ENCODE data around the gene ACSL5. TPM values are rescaled to one million over a fixed set of nuclear protein-coding genes. Genes with fewer than 3 reads are reported as not detected.

The ACSL5 gene
- total RNA-seq, 2 donors from 2014 or later = 14.5 to 19.7 TPM

DNA sequence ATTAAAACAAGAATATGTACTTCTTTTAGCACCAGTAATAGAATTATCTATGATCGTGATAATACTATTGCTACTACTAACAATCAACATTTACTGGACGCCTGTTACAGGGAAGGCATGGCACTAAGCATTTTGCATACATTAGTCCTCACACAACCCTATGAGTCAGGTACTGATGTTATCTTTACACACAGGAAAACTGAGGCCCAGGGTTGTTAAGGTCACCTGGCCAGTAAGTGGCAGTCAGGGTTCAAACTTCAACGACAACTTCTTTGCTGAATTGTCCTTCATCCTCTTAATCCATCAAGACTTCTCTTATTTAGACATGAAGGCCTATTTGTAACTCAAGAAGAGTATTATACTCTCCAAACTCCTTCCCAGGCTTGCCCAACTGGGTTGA lies 41.9 kb upstream of the ACSL5 start:
- H3K9me3 ChIP-seq = no peaks in the 10 kb centered on the region
- no peak overlapping the region for H3K27ac ChIP-seq
- intact Hi-C loops (cut with DNase I) = no loop called here
- H3K4me3 ChIP-seq = no peak overlapping the region
- H3K4me1 ChIP-seq (replicated peaks) = peaks cover 10% of the 10 kb centered on the region
- WGBS = 92% methylated on average over 3 of the region's 3 CpGs
- no peak for DNase-seq (ENCODE audit: low spot score)
- TF ChIP-seq POLR2AphosphoS5 (IDR thresholded peaks at IDR 0.05) (no peak), POLR2A (IDR thresholded peaks at IDR 0.05) (no peak)
- TF ChIP-seq, protein P1, sequence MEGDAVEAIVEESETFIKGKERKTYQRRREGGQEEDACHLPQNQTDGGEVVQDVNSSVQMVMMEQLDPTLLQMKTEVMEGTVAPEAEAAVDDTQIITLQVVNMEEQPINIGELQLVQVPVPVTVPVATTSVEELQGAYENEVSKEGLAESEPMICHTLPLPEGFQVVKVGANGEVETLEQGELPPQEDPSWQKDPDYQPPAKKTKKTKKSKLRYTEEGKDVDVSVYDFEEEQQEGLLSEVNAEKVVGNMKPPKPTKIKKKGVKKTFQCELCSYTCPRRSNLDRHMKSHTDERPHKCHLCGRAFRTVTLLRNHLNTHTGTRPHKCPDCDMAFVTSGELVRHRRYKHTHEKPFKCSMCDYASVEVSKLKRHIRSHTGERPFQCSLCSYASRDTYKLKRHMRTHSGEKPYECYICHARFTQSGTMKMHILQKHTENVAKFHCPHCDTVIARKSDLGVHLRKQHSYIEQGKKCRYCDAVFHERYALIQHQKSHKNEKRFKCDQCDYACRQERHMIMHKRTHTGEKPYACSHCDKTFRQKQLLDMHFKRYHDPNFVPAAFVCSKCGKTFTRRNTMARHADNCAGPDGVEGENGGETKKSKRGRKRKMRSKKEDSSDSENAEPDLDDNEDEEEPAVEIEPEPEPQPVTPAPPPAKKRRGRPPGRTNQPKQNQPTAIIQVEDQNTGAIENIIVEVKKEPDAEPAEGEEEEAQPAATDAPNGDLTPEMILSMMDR (IDR thresholded peaks at IDR 0.05) = no peak
- no peaks in the 10 kb centered on the region for H3K27me3 ChIP-seq (replicated peaks; ENCODE audit: insufficient read depth)
- no peaks in the 10 kb centered on the region for H3K36me3 ChIP-seq

DNA sequence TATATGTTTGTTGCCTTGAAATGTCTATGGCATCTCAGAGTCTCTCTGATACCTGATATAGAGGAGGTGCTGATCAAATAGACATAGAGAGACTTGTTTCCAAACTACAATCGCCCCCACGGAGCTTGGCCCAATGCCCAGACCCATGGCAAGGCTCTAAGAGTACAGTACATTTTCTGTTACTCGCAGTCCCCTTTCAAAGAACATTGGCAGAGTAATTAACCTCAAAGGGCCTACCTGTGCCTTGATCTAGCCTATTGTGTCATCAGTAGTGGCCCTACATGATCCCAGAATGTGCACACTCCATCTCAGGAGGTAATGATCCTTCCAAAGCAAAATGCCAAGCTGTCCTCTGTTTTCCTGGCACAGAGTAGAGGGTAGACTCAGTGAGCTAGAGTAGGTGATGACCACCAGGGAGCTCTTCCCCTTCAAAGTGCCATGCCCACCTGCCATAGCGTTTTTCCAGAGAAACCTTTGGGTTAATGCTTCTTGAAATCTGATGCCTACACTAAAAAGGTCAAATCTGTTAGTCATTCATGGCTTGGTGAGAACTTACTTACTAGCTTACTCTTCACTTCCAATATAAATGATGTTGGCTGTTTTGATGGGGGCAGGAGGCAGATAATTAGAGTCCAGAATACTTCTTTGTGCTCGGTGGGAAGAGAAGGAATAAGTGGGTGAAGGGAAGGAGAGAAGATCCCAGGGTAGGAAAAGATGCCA lies 41.2 kb upstream of the ACSL5 start:
- peak; percentile 22 for DNase-seq (ENCODE audit: low spot score)
- Histone ChIP-seq H3K4me3 (no peak overlapping the region), H3K4me1 (replicated peaks) (peaks cover 10% of the 10 kb centered on the region), H3K36me3 (no peaks in the 10 kb centered on the region), H3K27ac (no peak overlapping the region), H3K9me3 (no peaks in the 10 kb centered on the region), H3K27me3 (replicated peaks; ENCODE audit: insufficient read depth) (no peaks in the 10 kb centered on the region)
- WGBS = 48% methylated on average over 5 of the region's 5 CpGs
- peak; percentile 14 for TF ChIP-seq POLR2AphosphoS5 (IDR thresholded peaks at IDR 0.05)
- no peak for TF ChIP-seq POLR2A (IDR thresholded peaks at IDR 0.05)
- TF ChIP-seq, protein P1 (IDR thresholded peaks at IDR 0.05) = no peak
- intact Hi-C loops (cut with DNase I) = no loop called here

DNA sequence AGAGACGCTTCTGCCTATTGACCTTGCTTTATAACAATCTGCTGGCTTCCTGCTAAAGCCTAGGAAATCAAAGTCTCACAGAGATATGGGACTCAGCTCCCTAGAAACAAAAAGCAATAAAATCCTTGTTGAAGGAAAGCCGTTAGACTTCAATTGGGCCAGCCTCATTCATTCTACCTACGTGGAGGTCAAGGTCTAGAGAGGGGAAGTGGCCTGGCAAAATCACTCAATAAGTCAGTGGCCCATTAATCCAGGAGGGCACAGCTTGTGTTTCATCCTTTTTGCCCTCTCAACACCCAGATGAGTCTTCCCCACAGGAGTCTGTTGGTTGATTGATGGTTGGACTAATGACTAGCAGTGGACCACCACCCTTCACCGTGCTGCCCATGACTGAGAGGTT lies 40.5 kb upstream of the ACSL5 start:
- 70% methylated on average over 4 of the region's 4 CpGs for WGBS
- no peak for DNase-seq (ENCODE audit: low spot score)

DNA sequence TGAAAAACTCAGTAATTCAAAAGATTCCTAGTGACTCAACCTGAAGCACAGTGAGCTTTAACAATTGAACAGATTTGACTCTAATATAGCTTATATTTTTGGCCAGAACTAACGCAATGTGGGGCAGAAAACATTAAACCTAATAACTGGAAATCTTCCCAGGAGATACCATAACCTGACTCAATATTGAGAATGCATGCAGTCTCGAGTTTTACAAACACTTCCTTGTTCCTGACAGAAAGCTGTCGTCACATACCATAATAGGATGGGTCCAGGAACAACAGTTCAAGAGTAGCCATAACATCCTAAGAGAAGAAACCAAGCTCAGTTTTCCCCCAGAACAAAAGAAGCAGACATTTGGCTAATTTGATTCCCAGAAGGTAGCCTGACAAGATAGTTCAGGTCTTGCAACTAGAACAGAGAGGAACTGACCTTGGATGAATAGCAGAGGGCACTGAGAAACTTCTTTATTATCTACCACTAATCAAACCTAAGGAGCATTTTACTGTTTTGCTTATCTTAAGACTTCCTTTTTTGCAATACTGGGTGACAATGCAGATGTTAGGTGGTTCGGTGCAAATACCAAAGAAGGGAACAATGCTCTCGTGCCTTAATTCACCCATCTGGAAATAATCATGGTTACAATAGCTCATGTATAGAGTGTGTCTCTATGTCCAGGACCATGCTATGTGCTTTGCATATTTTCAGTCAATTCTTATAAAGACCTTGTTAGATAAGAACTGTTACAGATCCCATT lies 38.6 kb upstream of the ACSL5 start:
- Histone ChIP-seq H3K36me3 (no peaks in the 10 kb centered on the region), H3K9me3 (no peaks in the 10 kb centered on the region), H3K27me3 (replicated peaks; ENCODE audit: insufficient read depth) (no peaks in the 10 kb centered on the region), H3K4me3 (no peak overlapping the region), H3K27ac (no peak overlapping the region), H3K4me1 (replicated peaks) (peaks cover 10% of the 10 kb centered on the region)
- WGBS = 53% methylated on average over 5 of the region's 5 CpGs
- DNase-seq (ENCODE audit: low spot score) = no peak
- intact Hi-C loops (cut with DNase I) = no loop called here
- TF ChIP-seq, protein P1 (IDR thresholded peaks at IDR 0.05) = no peak
- TF ChIP-seq POLR2A (IDR thresholded peaks at IDR 0.05) = no peak
- TF ChIP-seq POLR2AphosphoS5 (IDR thresholded peaks at IDR 0.05) = no peak

More for the DNA sequence above, 40.5 kb upstream of the ACSL5 start:
- TF ChIP-seq POLR2AphosphoS5 (IDR thresholded peaks at IDR 0.05) = no peak
- no peak for TF ChIP-seq POLR2A (IDR thresholded peaks at IDR 0.05)
- TF ChIP-seq, protein P1 (IDR thresholded peaks at IDR 0.05) = no peak
- H3K4me1 ChIP-seq (replicated peaks) = peaks cover 10% of the 10 kb centered on the region
- no peak overlapping the region for H3K4me3 ChIP-seq
- H3K36me3 ChIP-seq = no peaks in the 10 kb centered on the region
- intact Hi-C loops (cut with DNase I) = no loop called here
- no peaks in the 10 kb centered on the region for H3K27me3 ChIP-seq (replicated peaks; ENCODE audit: insufficient read depth)
- no peak overlapping the region for H3K27ac ChIP-seq
- no peaks in the 10 kb centered on the region for H3K9me3 ChIP-seq

All from prostate gland (tissue), 2 donors.